Ectodermal cell (in vitro differentiated cells): ENCODE measurements around the gene CTNNB1.
"Not testable (repeated sequence)": the region's sequence is repeated elsewhere in the genome, so short reads cannot be mapped to it uniquely, and the experiment has no call there.

ENCODE experiments used
- H3K27ac ChIP-seq: 2 replicates; pipeline ENCODE4 v1.7.0; 2013; ENCODE audit warnings: mild to moderate bottlenecking, low read depth, low read length; ENCODE audit not compliant: insufficient read depth, poor library complexity, severe bottlenecking
- H3K27me3 ChIP-seq: 2 replicates; pipeline ENCODE4 v1.7.0; 2013; ENCODE audit warnings: mild to moderate bottlenecking, low read length; ENCODE audit not compliant: insufficient read depth, control insufficient read depth, poor library complexity, severe bottlenecking
- H3K36me3 ChIP-seq: one replicate; pipeline ENCODE4 v1.7.0; 2013; ENCODE audit warnings: low read length; ENCODE audit not compliant: control insufficient read depth, insufficient read depth
- H3K4me1 ChIP-seq: one replicate; pipeline ENCODE4 v1.7.0; 2013; ENCODE audit warnings: low read length; ENCODE audit not compliant: control insufficient read depth, insufficient read depth
- H3K4me3 ChIP-seq: 2 replicates; pipeline ENCODE4 v1.7.0; 2013; ENCODE audit warnings: low read depth, low read length, control low read depth; ENCODE audit not compliant: insufficient read depth
- H3K9me3 ChIP-seq: 2 replicates; pipeline ENCODE4 v1.7.0; 2013; ENCODE audit warnings: mild to moderate bottlenecking, low read length, moderate library complexity; ENCODE audit not compliant: control insufficient read depth
- WGBS, 2 experiments: methylation state at CpG; one replicate each; pipeline ENCODE4 v1.1.7; 2013; ENCODE audit warnings: missing lambda C conversion rate in 2 of 2; 5-methylcytosine and 5-hydroxymethylcytosine counted together

CTNNB1 gene

DNA sequence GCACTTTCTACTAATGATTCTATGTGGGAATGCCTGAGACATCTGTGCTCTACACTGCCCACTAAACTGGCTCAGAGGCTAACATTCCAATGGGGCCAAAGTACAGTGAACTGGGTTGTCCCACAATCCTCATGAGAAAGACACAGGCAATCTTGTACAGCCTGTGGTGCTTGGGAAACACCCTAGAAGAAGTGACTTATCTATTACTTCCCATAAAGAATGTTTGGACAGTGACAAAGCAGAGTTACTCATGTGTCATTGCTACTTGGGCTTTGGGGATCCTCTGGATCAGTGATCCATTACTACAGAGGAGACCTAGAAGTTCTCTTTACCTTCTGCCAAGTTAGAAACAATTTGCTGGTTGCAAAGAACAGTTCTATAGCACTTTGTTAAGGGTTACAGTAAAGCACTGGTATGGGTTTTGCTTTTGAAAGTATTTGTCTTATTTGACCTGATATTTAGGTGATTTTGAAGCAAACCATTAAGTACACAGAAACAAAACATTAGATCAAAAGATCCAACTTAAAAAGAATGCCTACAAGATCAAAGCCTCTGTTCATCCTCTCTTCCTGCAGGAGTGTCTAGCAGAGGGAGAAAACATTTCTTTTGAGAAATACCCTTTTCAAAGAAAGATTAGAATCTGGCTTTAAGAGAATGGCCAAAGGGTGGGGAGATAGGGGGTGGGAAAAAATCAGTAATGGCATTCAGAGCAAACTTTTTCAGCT lies 75.8 kb downstream of the CTNNB1 start:
- no peaks in the 10 kb centered on the region for H3K27me3 ChIP-seq
- no peak overlapping the region for H3K27ac ChIP-seq
- peaks cover 4% of the 10 kb centered on the region for H3K4me1 ChIP-seq
- no peaks in the 10 kb centered on the region for H3K36me3 ChIP-seq
- H3K4me3 ChIP-seq, result no peak overlapping the region
- no peaks in the 10 kb centered on the region for H3K9me3 ChIP-seq

DNA sequence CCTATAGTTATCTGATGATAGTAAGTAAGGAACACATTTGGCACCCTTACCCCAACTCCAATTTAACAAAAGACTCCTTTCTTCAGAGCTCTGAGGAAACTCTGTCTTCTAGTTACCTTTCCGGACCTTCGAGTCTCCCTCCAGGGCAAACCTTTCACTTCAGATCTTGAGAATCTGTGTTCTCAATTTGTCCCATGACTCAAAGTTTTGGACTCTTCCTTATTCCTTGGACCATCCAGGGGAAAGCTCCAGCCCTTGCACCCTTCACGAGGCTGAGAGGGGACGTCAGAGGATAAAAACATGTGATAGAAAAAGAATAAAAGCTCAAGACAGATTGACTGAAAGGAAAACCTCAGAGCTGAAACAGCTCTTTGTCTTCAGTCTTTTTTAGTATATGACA lies 76.9 kb downstream of the CTNNB1 start:
- H3K27me3 ChIP-seq, result no peaks in the 10 kb centered on the region
- 82 to 86% methylated on average over 4 of the region's 4 CpGs for WGBS, 2 experiments
- H3K4me1 ChIP-seq, result peaks cover 4% of the 10 kb centered on the region
- no peaks in the 10 kb centered on the region for H3K9me3 ChIP-seq
- H3K4me3 ChIP-seq, result no peak overlapping the region
- H3K36me3 ChIP-seq, result no peaks in the 10 kb centered on the region
- H3K27ac ChIP-seq, result no peak overlapping the region

DNA sequence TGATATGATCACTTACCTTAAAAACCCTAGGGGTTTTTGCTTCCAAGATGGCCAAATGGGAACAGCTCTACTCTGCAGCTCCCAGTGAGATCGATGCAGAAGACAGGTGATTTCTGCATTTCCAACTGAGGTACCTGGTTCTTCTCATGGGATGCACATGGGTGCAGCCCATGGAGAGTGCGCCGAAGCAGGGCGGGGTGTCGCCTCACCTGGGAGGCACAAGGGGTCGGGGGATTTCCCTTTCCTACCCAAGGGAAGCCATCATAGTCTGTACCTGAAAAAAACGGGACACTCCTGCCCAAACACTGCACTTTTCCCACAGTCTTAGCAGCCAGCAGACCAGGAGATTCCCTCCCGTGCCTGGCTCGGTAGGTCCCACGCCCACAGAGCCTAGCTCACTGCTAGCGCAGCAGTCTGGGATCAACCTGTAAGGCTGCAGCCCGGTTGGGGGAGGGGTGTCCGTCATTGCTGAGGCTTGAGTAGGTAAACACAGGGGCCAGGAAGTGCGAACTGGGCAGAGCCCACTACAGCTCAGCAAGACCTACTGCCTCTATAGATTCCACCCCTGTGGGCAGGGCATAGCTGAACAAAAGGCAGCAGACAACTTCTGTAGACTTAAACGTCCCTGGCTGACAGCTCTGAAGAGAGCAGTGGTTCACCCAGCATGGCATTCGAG lies 78.6 kb downstream of the CTNNB1 start:
- Histone ChIP-seq H3K4me3 (no peak overlapping the region), H3K36me3 (no peaks in the 10 kb centered on the region), H3K27me3 (no peaks in the 10 kb centered on the region), H3K4me1 (peaks cover 4% of the 10 kb centered on the region), H3K27ac (no peak overlapping the region), H3K9me3 (no peaks in the 10 kb centered on the region)
- 61% methylated on average over 16 of the region's 16 CpGs for WGBS, 2 experiments

DNA sequence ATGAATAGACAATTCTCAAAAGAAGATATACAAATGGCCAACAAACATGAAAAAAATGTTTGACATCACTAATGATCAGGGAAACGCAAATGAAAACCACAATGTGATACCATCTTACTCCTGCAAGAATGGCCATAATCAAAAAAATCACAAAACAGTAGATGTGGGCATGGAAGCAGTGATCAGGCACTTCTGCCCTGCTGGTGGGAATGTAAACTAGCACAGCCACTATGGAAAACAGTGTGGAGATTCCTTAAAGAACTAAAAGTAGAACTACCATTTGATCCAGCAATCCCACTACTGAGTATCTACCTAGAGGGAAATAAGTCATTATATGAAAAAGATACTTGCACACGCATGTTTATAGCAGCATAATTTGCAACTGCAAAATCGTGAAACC lies 85.6 kb downstream of the CTNNB1 start:
- not testable (repeated sequence) for H3K4me3 ChIP-seq, H3K4me1 ChIP-seq, H3K9me3 ChIP-seq, H3K27ac ChIP-seq, H3K36me3 ChIP-seq, H3K27me3 ChIP-seq
- 83 to 88% methylated on average over 1 to 3 of the region's 3 CpGs for WGBS, 2 experiments

DNA sequence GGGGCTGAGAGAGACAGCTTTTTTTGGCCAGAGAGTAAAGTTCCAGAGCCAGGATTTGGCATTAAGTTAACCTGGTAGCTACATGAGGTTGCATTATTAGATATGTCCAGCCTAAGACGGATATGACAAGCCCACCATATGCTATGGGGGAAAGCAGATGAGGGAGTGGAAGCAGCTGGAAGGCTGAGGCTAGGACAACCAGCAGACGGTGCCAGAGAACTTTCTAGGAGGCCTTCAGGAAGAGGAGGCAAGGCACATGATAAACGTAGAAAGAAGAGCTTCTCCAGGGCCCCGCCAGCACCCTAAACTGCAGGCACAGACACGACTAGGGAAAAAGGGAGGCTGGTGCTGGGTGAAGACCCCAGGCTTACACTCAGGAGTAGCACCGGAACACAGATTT lies 87.0 kb downstream of the CTNNB1 start:
- Histone ChIP-seq H3K27me3 (no peaks in the 10 kb centered on the region), H3K4me3 (no peak overlapping the region), H3K36me3 (no peaks in the 10 kb centered on the region), H3K9me3 (no peaks in the 10 kb centered on the region), H3K4me1 (no peaks in the 10 kb centered on the region), H3K27ac (no peak overlapping the region)
- 67% methylated on average over 6 of the region's 6 CpGs for WGBS, 2 experiments

DNA sequence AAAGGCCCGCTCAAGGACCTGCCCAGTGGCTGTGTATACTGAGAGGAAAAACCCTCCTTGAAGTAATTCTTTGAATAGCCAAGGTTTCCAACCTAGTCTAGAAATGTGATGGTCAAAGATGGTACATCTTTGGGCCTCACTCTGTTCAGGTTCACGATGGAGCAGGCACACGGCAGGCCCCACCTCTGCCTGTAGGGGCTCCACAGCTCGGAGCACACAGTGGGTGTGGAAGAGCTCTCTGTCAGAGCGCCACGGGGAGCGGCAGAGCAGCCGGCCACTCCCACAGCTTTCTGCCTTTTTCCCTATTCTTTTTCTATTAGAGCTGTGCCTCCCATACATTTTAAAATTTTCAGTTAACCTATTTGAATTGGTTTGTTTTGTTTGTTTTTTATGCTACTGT lies 89.5 kb downstream of the CTNNB1 start:
- no peaks in the 10 kb centered on the region for H3K9me3 ChIP-seq
- no peaks in the 10 kb centered on the region for H3K36me3 ChIP-seq
- H3K27me3 ChIP-seq, result no peaks in the 10 kb centered on the region
- H3K27ac ChIP-seq, result no peak overlapping the region
- H3K4me1 ChIP-seq, result no peaks in the 10 kb centered on the region
- WGBS, 2 experiments, result 88 to 89% methylated on average over 8 of the region's 8 CpGs
- H3K4me3 ChIP-seq, result no peak overlapping the region
